Fibroblast of lung (primary cell): ENCODE measurements around the gene HMGCR. TPM values are rescaled to one million over a fixed set of nuclear protein-coding genes. Genes with fewer than 3 reads are reported as not detected.

Experiments
- DNase-seq, 2 donors: peaks; one replicate each; pipeline versions ENCODE4 v3.0.0 to v3.0.0-alpha.2; 2010; ENCODE audit warnings: low read depth in 2 of 2
- H2AFZ ChIP-seq: 2 replicates; pipeline ENCODE4 v1.5.1; 2012; ENCODE audit warnings: low read length, control low read depth, inconsistent platforms
- H3K27ac ChIP-seq: 2 replicates; pipeline ENCODE4 v1.5.1; 2011; ENCODE audit warnings: low read length, control low read depth; ENCODE audit not compliant: insufficient read depth
- H3K27me3 ChIP-seq: 2 replicates; pipeline ENCODE4 v1.5.1; 2011; ENCODE audit warnings: mild to moderate bottlenecking, low read length; ENCODE audit not compliant: control insufficient read depth, insufficient read depth
- H3K36me3 ChIP-seq: 2 replicates; pipeline ENCODE4 v1.5.1; 2011; ENCODE audit warnings: low read length; ENCODE audit not compliant: control insufficient read depth, insufficient read depth
- H3K4me1 ChIP-seq: 2 replicates; pipeline ENCODE4 v1.5.1; 2011; ENCODE audit warnings: low read length; ENCODE audit not compliant: control insufficient read depth, insufficient read depth; ENCODE audit errors: extremely low read depth
- H3K4me2 ChIP-seq: 2 replicates; pipeline ENCODE4 v1.5.1; 2011; ENCODE audit warnings: low read length, control low read depth; ENCODE audit not compliant: insufficient read depth; ENCODE audit errors: extremely low read depth
- H3K4me3 ChIP-seq, 4 experiments: fragments of 200-600 bp in 1 of 4; sonication (generic) in 1 of 4; replicated peaks in 1 of 4; 2 replicates each; pipeline ENCODE4 v1.5.1; 2011 to 2016; ENCODE audit warnings: low read length in 4 of 4, low read depth in 3 of 4, mild to moderate bottlenecking in 3 of 4, control low read depth in 2 of 4, inconsistent platforms in 1 of 4, mixed read lengths in 1 of 4; ENCODE audit not compliant: insufficient read depth in 1 of 4; ENCODE audit errors: control extremely low read depth in 1 of 4
- H3K79me2 ChIP-seq: 2 replicates; pipeline ENCODE4 v1.5.1; 2012; ENCODE audit warnings: mild to moderate bottlenecking, low read length, inconsistent platforms; ENCODE audit not compliant: control insufficient read depth, insufficient read depth
- H3K9ac ChIP-seq: 2 replicates; pipeline ENCODE4 v1.5.1; 2011; ENCODE audit warnings: mild to moderate bottlenecking, low read length, control low read depth; ENCODE audit not compliant: insufficient read depth
- H3K9me3 ChIP-seq: 2 replicates; pipeline ENCODE4 v1.5.1; 2012; ENCODE audit warnings: low read depth, low read length; ENCODE audit not compliant: control insufficient read depth, insufficient read depth
- H4K20me1 ChIP-seq: 2 replicates; pipeline ENCODE4 v1.5.1; 2011; ENCODE audit warnings: low read length; ENCODE audit not compliant: control insufficient read depth, insufficient read depth; ENCODE audit errors: extremely low read depth
- EZH2 ChIP-seq: IDR thresholded peaks from 2 replicates; pipeline ENCODE4 v1.5.1; 2012; ENCODE audit warnings: low read length, control low read depth, mild to moderate bottlenecking; ENCODE audit errors: missing control alignments
- polyA plus RNA-seq, 2 donors: library from polyadenylated mRNA; depleted of rRNA in 1 of 2; stranded (reverse) in 1 of 2; unstranded in 1 of 2; fragments of >200 nt; gene quantifications; 2 replicates each; pipeline ENCODE4 v1.2.1, GENCODE V29; 2011 to 2012; ENCODE audit warnings: missing spikeins in 1 of 2
- total RNA-seq: library from RNA; depleted of rRNA; stranded (reverse); fragments of >200 nt; gene quantifications from 2 replicates; pipeline ENCODE4 v1.2.1, GENCODE V29; 2014
- TF ChIP-seq, protein P1 (sequence below), 2 donors: IDR thresholded peaks in 1 of 2; conservative IDR thresholded peaks in 1 of 2; 1 replicate in 1 of 2; 2 replicates in 1 of 2; pipeline ENCODE4 v1.5.1; 2011 to 2012; ENCODE audit warnings: low read length in 2 of 2, control low read depth in 1 of 2, inconsistent platforms in 1 of 2, low read depth in 1 of 2, mild to moderate bottlenecking in 1 of 2

Gene HMGCR
- total and polyA plus RNA-seq, 2 donors (not counting 1 experiment from before 2014, with no cell fraction given): 132 to 225 TPM

DNA sequence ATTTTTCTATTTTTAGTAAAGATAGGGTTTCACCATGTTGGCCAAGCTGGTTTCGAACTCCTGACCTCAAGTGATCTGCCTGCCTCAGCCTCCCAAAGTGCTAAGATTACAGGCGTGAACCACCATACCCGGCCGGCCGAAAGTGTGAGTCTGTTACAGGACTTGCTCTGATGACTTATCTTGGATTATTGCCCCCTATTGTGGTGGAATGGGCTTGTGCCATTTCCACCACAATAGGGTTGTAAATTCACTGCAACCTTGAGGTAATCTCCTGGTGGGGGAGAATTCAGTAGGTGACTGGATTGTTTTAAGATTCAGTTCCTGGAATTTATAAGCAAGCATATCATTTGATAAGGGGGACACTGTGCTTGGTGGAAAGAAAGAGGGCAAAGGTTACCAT lies 15.0 kb upstream of the HMGCR start:
- peaks cover 6% of the 10 kb centered on the region for H3K4me1 ChIP-seq
- no peaks in the 10 kb centered on the region for H4K20me1 ChIP-seq
- H2AFZ ChIP-seq: no peak overlapping the region
- no peaks in the 10 kb centered on the region for H3K36me3 ChIP-seq
- no peaks in the 10 kb centered on the region for H3K27me3 ChIP-seq
- H3K4me3 ChIP-seq: no peak overlapping the region
- no peak overlapping the region for H3K4me2 ChIP-seq
- H3K9ac ChIP-seq: no peak overlapping the region
- no peak for DNase-seq
- no peaks in the 10 kb centered on the region for H3K79me2 ChIP-seq
- H3K9me3 ChIP-seq: no peaks in the 10 kb centered on the region
- TF ChIP-seq, protein P1, sequence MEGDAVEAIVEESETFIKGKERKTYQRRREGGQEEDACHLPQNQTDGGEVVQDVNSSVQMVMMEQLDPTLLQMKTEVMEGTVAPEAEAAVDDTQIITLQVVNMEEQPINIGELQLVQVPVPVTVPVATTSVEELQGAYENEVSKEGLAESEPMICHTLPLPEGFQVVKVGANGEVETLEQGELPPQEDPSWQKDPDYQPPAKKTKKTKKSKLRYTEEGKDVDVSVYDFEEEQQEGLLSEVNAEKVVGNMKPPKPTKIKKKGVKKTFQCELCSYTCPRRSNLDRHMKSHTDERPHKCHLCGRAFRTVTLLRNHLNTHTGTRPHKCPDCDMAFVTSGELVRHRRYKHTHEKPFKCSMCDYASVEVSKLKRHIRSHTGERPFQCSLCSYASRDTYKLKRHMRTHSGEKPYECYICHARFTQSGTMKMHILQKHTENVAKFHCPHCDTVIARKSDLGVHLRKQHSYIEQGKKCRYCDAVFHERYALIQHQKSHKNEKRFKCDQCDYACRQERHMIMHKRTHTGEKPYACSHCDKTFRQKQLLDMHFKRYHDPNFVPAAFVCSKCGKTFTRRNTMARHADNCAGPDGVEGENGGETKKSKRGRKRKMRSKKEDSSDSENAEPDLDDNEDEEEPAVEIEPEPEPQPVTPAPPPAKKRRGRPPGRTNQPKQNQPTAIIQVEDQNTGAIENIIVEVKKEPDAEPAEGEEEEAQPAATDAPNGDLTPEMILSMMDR (conservative IDR thresholded peaks at IDR 0.05 in 1 of 2, IDR thresholded peaks at IDR 0.05 in 1 of 2; ENCODE audit: low read depth in 1 of 2, low read length in 2 of 2): no peak
- TF ChIP-seq EZH2: no peak
- H3K27ac ChIP-seq: no peak overlapping the region

DNA sequence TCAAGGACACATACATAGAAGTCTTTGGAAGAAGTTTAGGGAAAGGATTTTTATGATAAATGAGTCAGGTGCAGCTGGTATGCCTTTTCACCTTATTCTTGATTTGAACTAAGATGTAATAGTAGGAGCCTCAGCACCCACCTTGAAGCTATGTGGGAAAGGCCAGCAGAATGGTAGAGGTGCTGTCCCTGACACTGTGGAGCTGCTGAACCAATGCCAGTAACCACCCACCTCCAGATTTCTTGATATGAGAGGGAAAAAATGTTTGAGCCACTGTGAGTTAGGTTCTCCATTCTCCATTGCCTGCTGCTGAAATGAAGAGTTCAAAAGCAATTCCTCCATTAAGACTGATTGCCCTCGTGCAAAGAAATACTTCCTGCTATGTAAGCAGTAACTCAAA lies 12.2 kb upstream of the HMGCR start:
- Histone ChIP-seq H3K4me3 (no peak overlapping the region), H4K20me1 (no peaks in the 10 kb centered on the region), H3K4me2 (no peak overlapping the region), H2AFZ (no peak overlapping the region), H3K4me1 (peaks cover 6% of the 10 kb centered on the region), H3K36me3 (no peaks in the 10 kb centered on the region), H3K79me2 (no peaks in the 10 kb centered on the region), H3K9ac (no peak overlapping the region), H3K9me3 (no peaks in the 10 kb centered on the region), H3K27ac (no peak overlapping the region), H3K27me3 (no peaks in the 10 kb centered on the region)
- TF ChIP-seq, protein P1 (conservative IDR thresholded peaks at IDR 0.05 in 1 of 2, IDR thresholded peaks at IDR 0.05 in 1 of 2; ENCODE audit: low read depth in 1 of 2, low read length in 2 of 2): no peak
- TF ChIP-seq EZH2: no peak
- no peak for DNase-seq

DNA sequence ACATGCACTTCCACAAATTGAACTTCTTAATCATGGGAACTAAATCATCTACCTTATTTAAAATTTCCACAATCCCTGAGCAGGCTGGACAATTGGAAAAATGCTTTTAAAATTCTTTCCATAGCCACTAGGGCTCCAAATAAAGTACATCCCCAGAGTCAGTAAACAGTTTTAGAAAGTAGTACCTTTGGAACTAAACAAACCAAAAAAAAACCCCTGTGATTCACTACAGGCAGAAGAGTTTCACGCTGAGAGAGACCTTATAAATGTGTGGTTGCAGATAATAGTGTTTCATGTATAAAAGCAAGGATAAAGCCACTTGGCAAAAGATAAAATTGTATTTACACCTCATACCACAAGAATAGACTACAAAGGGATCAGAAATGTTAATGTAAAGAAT lies 11.8 kb upstream of the HMGCR start:
- H3K9ac ChIP-seq: no peak overlapping the region
- TF ChIP-seq EZH2: no peak
- TF ChIP-seq, protein P1 (conservative IDR thresholded peaks at IDR 0.05 in 1 of 2, IDR thresholded peaks at IDR 0.05 in 1 of 2; ENCODE audit: low read depth in 1 of 2, low read length in 2 of 2): no peak
- H3K36me3 ChIP-seq: no peaks in the 10 kb centered on the region

More for the DNA sequence above, 11.8 kb upstream of the HMGCR start:
- Histone ChIP-seq H2AFZ (no peak overlapping the region), H4K20me1 (no peaks in the 10 kb centered on the region), H3K4me2 (no peak overlapping the region), H3K27ac (no peak overlapping the region), H3K4me1 (peaks cover 6% of the 10 kb centered on the region), H3K4me3 (no peak overlapping the region), H3K27me3 (no peaks in the 10 kb centered on the region), H3K9me3 (no peaks in the 10 kb centered on the region), H3K79me2 (no peaks in the 10 kb centered on the region)
- DNase-seq: no peak
